ENCODE results near the gene ITGA8.

Gene ITGA8

GRCh38 chr10:15678851-15679250 is 40.9 kb downstream of the ITGA8 start:
- no peak for TF ChIP-seq CTCF (IDR thresholded peaks at IDR 0.05; ENCODE audit: low read depth, low read length)
- TF ChIP-seq EZH2phosphoT487 (IDR thresholded peaks at IDR 0.05; ENCODE audit: low read depth) = no peak
- no peaks in the 10 kb centered on the region for H3K36me3 ChIP-seq (replicated peaks; ENCODE audit: low read depth, low read length)
- H3K4me1 ChIP-seq (ENCODE audit: low read length) = no peaks in the 10 kb centered on the region
- H4K20me1 ChIP-seq (ENCODE audit: insufficient read depth, low read length) = no peaks in the 10 kb centered on the region
- no peak overlapping the region for H3K4me2 ChIP-seq (ENCODE audit: low read length)
- H3K4me3 ChIP-seq (ENCODE audit: low read length) = no peak overlapping the region
- no peak overlapping the region for H2AFZ ChIP-seq (ENCODE audit: low read depth, low read length)
- H3K9ac ChIP-seq (ENCODE audit: low read length) = no peak overlapping the region
- no peaks in the 10 kb centered on the region for H3K9me3 ChIP-seq (ENCODE audit: insufficient read depth, low read length)
- no peaks in the 10 kb centered on the region for H3K79me2 ChIP-seq (ENCODE audit: low read length)
- no peaks in the 10 kb centered on the region for H3K27me3 ChIP-seq (ENCODE audit: low read depth, low read length)
- no peak overlapping the region for H3K27ac ChIP-seq (ENCODE audit: low read length)

GRCh38 chr10:15672469-15672868 is 47.3 kb downstream of the ITGA8 start:
- H3K36me3 ChIP-seq (replicated peaks; ENCODE audit: low read depth, low read length) = no peaks in the 10 kb centered on the region
- TF ChIP-seq CTCF (IDR thresholded peaks at IDR 0.05; ENCODE audit: low read depth, low read length) (no peak), EZH2phosphoT487 (IDR thresholded peaks at IDR 0.05; ENCODE audit: low read depth) (no peak)
- H3K27me3 ChIP-seq (ENCODE audit: low read depth, low read length) = no peaks in the 10 kb centered on the region
- no peaks in the 10 kb centered on the region for H3K4me1 ChIP-seq (ENCODE audit: low read length)
- H3K79me2 ChIP-seq (ENCODE audit: low read length) = no peaks in the 10 kb centered on the region
- no peak overlapping the region for H3K4me3 ChIP-seq (ENCODE audit: low read length)
- no peaks in the 10 kb centered on the region for H3K9me3 ChIP-seq (ENCODE audit: insufficient read depth, low read length)
- H4K20me1 ChIP-seq (ENCODE audit: insufficient read depth, low read length) = no peaks in the 10 kb centered on the region
- H3K27ac ChIP-seq (ENCODE audit: low read length) = no peak overlapping the region
- no peak overlapping the region for H3K9ac ChIP-seq (ENCODE audit: low read length)
- H2AFZ ChIP-seq (ENCODE audit: low read depth, low read length) = no peak overlapping the region
- no peak overlapping the region for H3K4me2 ChIP-seq (ENCODE audit: low read length)

GRCh38 chr10:15670880-15671279 is 48.8 kb downstream of the ITGA8 start:
- Histone ChIP-seq H3K9me3 (ENCODE audit: insufficient read depth, low read length) (no peaks in the 10 kb centered on the region), H3K27ac (ENCODE audit: low read length) (no peak overlapping the region), H2AFZ (ENCODE audit: low read depth, low read length) (no peak overlapping the region), H3K4me2 (ENCODE audit: low read length) (no peak overlapping the region), H4K20me1 (ENCODE audit: insufficient read depth, low read length) (no peaks in the 10 kb centered on the region), H3K9ac (ENCODE audit: low read length) (no peak overlapping the region), H3K36me3 (replicated peaks; ENCODE audit: low read depth, low read length) (no peaks in the 10 kb centered on the region), H3K27me3 (ENCODE audit: low read depth, low read length) (no peaks in the 10 kb centered on the region), H3K4me3 (ENCODE audit: low read length) (no peak overlapping the region), H3K4me1 (ENCODE audit: low read length) (no peaks in the 10 kb centered on the region), H3K79me2 (ENCODE audit: low read length) (no peaks in the 10 kb centered on the region)
- no peak for TF ChIP-seq CTCF (IDR thresholded peaks at IDR 0.05; ENCODE audit: low read depth, low read length)
- no peak for TF ChIP-seq EZH2phosphoT487 (IDR thresholded peaks at IDR 0.05; ENCODE audit: low read depth)

GRCh38 chr10:15661574-15661973 is 58.1 kb downstream of the ITGA8 start:
- no peaks in the 10 kb centered on the region for H3K27me3 ChIP-seq (ENCODE audit: low read depth, low read length)
- no peak overlapping the region for H3K9ac ChIP-seq (ENCODE audit: low read length)
- H4K20me1 ChIP-seq (ENCODE audit: insufficient read depth, low read length) = no peaks in the 10 kb centered on the region
- no peaks in the 10 kb centered on the region for H3K9me3 ChIP-seq (ENCODE audit: insufficient read depth, low read length)
- no peaks in the 10 kb centered on the region for H3K36me3 ChIP-seq (replicated peaks; ENCODE audit: low read depth, low read length)
- H3K27ac ChIP-seq (ENCODE audit: low read length) = no peak overlapping the region
- no peaks in the 10 kb centered on the region for H3K79me2 ChIP-seq (ENCODE audit: low read length)
- no peak for TF ChIP-seq EZH2phosphoT487 (IDR thresholded peaks at IDR 0.05; ENCODE audit: low read depth)
- TF ChIP-seq CTCF (IDR thresholded peaks at IDR 0.05; ENCODE audit: low read depth, low read length) = no peak
- no peak overlapping the region for H3K4me3 ChIP-seq (ENCODE audit: low read length)
- H2AFZ ChIP-seq (ENCODE audit: low read depth, low read length) = no peak overlapping the region
- no peak overlapping the region for H3K4me2 ChIP-seq (ENCODE audit: low read length)
- no peaks in the 10 kb centered on the region for H3K4me1 ChIP-seq (ENCODE audit: low read length)
